ENCODE data around the gene MTRF1L.

GRCh38 chr6:152942319-152942869 is 60.1 kb downstream of the MTRF1L start:
- TF ChIP-seq CTCF (IDR thresholded peaks at IDR 0.05) (no peak), ZNF121 (CRISPR knock-in tag; IDR thresholded peaks at IDR 0.05) (no peak)
